ENCODE results near the gene RPTOR.

The RPTOR gene

DNA sequence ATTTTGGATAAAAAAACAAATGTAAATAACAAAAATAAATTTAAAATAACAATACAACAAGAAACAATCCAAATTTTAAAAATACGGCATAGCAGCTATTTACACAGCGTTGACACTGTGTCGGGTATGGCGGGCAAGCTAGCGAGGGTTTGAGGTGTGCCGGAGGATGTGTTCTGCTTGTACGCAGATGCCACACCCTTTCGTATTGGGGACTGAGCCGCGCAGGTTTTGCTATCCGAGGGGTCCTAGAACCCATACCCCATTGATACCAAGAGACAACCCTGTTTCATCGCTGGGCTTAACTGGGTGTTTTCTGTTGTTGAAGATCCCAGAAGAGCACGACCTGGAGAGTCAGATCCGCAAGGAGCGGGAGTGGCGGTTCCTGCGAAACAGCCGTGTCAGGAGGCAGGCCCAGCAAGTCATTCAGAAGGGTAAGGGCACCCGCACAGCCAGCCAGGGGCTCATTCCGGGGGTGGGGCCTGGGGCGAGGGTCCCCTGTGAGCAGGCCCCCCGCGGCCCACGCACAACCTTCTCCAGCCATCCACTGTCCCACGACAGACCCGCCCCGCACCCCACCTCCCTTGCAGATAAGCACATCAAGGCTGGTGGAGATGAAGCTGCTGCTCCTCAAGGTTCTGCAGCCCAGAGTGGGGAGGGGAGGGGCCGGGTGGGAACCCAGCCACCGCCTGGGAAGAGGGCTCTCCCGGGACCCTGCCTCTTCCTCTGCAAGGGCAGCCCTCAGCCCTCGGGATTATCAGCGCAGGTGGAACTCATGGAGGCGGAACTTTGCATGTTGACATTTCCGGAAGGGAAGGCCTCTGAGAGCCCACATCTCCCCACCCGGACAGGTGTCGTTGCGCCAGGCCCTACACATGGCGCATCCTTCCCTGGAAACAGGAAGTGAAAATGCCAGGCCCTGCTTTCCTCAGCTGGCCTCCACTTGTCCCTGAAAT, 395.8 kb downstream of the RPTOR start:
- DNase-seq: peak in 3 of 10 donors; percentile 53 to 74 (median 58)
- intact Hi-C loops (cut with DNase I): no loop called here

- intact Hi-C loops (cut with DNase I): no loop called here
- peak in 4 of 10 donors; percentile 6 to 81 (median 69) for DNase-seq
Observed at GRCh38 chr17:80941171-80941570, 396.5 kb downstream of the RPTOR start.

DNA sequence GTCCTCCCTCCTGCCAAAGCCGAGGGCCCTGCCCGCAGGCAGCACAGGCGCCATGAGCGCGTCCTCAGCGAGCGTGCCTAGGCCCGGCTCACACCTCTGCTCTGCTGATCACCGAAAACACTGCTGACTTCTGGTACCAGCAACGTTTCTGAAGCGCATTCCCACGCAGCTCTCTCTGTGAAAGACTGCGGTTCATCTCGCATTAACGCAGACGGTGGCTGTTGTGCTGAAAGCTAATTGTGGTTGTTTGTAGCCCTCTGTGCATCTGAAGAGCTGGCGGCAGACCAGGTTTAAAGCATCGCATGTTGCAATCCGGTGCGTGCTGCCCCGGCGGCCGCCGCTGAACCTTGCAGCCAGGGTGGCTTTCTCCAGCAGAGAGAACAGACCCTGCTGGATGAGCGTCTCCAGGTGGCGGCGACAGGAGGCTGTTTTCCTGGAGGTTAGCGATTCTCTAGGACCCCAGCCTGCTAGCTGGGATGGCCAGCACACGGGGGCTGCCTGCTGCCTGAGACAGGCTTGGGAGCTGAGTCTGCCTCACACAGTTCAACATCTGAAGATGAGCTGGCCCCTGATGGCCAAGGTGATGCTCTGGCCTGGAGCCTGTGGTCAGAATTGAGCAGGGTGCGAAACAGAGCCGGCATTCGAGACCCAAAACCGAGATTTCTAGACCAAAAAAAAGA, 397.2 kb downstream of the RPTOR start:
- peak in 5 of 10 donors; percentile 23 to 86 (median 71) for DNase-seq
- intact Hi-C loops (cut with DNase I): no loop called here

DNA sequence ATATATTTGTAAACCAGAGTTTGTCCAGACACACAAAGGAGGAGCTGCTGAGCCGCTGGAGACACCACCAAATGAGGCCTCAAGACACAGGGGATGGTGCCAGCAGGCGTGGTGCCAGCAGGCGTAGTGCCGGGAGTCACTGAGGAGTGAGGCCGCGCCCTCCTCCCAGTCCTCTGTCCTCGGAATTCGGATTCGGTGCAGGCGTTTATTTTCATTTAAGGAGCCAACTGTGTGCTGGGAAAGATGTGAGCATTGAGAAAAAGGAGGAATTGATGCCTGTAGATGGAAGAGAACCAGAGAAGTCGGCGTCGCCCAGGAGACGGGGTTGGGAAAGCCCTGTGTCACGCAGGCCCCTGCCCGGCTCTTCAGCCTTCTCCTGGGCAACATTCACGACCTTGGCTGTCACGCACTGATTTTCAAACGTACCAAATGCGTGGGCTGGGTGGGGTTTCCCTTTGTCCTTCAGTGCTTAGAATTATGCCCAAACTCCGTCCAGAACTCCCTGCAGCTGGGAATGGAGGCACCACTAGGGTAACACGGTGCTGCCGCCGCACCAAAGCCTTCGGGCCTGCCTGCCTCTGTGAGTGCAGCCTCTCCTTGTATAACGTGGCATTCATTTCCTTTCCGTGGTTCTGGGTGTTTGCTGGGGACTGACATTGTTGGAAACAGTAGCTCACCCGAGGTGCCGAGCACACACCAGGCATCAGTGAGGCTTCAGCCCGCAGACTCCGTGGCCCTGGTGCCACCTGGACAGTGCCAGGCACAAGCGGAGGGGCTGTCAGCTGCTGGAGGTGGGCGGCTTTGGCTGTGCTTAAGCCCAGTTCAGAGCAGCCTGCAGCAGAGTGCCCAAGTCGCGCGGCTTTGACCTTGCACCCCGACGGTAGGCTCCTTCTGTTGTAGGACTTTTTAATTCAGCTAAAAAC, 398.0 kb downstream of the RPTOR start:
- peak; percentile 64 to 95 (median 72) for DNase-seq
- intact Hi-C loops (cut with DNase I): no loop called here

DNA sequence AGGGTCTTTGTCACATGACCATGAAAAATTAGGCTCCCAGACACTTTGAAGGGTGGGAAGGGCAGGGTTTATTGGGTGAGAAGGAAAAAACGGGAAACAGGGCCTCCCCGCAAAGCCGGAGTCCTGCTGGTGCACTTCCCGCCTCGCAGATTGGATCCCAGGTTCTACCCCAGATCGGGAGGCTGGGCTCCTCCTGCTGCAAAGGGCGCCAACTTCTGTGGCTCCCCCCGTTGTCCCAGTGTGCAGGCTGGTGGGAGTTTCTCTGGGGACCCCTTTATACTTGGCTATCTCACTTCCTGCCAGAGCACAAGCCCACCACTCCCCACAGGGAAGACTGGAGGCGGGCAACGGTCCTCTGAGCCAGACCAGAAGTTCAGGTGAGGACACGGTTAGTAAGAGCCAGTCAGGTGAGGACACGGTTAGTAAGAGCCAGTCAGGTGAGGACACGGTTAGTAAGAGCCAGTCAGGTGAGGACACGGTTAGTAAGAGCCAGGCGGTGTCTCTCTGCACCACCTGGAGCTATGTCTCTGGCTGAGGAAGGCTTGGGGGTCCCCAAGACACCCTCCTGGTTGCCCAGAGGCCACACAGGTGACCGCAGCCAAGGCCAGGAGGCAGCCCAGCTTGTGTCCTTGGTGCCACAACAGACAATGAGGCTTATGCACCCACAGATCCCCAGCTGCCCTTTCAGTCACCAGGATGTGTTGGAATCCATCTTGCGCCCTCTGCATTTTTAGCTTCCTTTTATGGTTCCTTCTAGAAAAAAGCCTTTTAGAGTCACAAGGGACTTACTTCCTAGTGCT, 398.9 kb downstream of the RPTOR start:
- intact Hi-C loops (cut with DNase I): no loop called here
- peak in 5 of 10 donors; percentile 7 to 66 (median 50) for DNase-seq

GRCh38 chr17:80944326-80944725, 399.7 kb downstream of the RPTOR start:
- intact Hi-C loops (cut with DNase I): no loop called here
- DNase-seq: peak in 3 of 10 donors; percentile 2 to 81 (median 30)

- intact Hi-C loops (cut with DNase I): no loop called here
- DNase-seq: peak in 5 of 10 donors; percentile 3 to 66 (median 31)
Observed at GRCh38 chr17:80945736-80946135, 401.1 kb downstream of the RPTOR start.

- intact Hi-C loops (cut with DNase I): no loop called here
- DNase-seq: peak in 1 of 10 donors; percentile 11
Observed at GRCh38 chr17:80946449-80946848, 401.8 kb downstream of the RPTOR start.

GRCh38 chr17:80947200-80947940, 402.7 kb downstream of the RPTOR start:
- intact Hi-C loops (cut with DNase I): no loop called here
- DNase-seq: peak in 5 of 10 donors; percentile 2 to 63 (median 31)

DNA sequence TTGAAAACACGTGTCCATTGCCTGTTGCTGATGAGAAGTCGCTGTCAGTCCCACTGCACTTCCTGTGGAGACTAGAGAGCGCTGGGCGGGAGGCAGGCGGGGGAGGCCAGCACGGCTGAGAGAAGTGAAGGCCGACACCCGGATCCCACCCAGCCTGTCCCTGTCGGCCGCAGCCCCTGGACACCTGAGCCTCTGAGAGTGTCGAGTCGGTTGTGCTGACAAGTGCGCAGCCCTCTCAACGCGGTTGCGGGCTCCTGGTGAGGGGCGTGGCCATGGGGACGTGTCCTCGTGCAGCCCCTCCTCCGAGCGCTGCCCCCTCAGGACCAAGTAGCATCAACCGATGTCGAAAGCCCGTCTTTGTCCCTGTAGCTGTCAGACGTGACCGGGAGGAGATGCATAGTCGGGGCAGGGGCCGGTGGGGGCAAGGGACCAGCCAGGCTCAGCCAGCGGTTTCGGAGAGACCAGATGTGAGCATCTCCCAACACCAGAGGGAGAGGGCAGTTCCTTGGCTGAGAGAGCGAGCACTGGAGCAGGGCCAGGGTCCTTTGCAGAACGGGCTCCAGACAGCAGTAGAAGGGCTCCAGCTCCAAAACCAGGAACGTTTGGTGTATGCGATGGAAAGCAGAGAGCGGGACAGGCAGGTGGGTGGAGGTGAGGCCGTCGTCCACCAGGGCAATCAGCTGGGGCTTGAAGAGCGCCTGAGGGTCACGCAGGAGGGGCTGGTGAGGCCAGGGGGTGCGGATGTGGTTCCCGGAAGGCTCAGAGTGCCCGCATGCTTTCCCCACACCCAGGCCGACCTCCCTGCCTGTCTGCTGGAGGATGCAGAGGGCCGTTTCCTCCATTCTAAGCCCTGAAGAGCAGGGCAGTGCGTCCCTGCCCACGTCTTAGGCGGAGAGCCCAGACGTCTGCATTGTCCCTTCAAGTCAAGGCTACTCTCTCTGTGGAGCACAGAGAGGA, 403.7 kb downstream of the RPTOR start:
- intact Hi-C loops (cut with DNase I): no loop called here
- DNase-seq: peak in 5 of 10 donors; percentile 5 to 79 (median 55)

- intact Hi-C loops (cut with DNase I): no loop called here
- peak in 4 of 10 donors; percentile 4 to 77 (median 52) for DNase-seq
Observed at GRCh38 chr17:80948976-80949450, 404.4 kb downstream of the RPTOR start.

- intact Hi-C loops (cut with DNase I): no loop called here
- peak in 3 of 10 donors; percentile 62 to 81 (median 70) for DNase-seq
Observed at GRCh38 chr17:80949451-80950421, 405.1 kb downstream of the RPTOR start.

DNA sequence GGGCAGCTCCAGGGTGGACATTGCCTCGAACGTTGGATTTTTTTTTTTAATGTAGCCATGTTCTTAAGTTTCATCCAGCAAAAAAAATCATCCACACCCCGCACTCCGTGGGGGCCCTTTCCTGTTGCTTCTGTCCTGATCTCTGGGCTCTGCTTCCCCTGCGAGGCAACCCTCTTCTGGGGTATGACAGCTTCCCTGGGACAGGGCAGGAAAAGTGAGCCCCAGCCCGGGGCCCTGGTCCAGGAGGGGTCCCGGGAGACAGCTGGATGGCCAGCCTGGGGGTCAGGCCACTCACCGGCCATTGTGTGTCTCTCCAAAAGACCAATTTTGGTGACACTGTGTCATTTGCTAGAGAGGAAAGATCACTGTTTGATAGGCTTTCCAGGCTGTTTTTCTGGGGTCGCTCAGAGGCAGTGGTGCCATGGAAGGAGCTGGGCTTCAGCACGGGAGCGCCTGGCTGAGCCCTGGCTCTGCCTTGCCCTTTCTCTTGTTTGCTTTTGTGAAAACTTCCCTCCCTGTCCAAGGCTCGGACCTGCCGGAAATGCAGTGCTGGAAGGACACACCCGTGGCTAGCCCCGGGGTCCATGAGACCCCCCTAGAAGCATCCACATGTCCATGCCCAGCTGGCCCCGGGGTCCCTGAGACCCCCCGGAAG, 406.0 kb downstream of the RPTOR start:
- peak in 2 of 10 donors; percentile 44 to 50 for DNase-seq

DNA sequence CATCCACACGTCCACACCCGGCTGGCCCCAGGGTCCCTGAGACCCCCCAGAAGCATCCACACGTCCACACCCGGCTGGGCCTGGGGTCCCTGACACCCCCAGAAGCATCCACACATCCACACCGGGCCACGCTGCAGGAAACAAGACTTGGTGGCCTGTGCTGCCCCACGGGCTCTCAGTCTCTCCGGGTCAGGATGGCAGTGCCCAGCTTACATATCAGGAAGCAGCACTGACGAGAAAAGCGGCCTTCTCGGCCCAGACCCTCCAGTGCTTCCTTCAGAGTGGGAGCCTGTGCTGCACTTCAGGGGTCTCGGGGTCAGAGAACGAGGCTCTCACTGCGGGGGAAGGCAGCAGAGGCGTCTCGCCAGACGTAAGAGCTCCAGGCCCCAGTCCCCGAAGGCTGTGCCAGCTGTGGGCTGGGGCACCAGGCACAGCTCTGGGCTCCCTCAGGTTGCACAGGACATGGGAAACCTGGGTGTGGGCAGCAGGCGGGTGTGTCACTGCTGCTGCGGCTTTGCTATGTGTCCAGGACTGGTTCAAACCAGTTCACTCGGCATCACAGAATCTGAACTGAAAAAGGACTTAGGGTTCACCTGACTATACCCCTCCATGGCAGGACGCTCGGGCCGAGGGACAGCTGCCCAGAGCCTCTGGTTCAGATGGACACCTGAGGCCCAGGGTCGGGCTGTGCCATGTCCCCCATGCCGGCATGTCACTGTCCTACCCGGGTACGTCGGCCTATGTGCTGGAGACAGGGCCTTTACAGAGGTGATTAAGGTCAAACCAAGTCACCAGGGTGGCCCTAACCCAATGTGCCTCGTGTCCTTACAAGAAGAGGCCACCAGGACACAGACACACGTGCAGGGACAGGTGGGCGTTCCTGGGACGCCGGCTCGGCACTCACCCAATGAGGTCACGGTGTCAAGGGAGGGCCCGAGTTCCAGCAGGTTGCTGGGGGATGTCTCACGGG, 406.8 kb downstream of the RPTOR start:
- peak in 2 of 10 donors; percentile 62 to 63 for DNase-seq
- intact Hi-C loops (cut with DNase I): no loop called here

More for the DNA sequence above, 406.0 kb downstream of the RPTOR start:
- intact Hi-C loops (cut with DNase I): no loop called here

All from posterior cingulate gyrus (tissue), 11 donors.